A549 treated with Mapracorat at 1 μM for 4 hours (cell line): ENCODE data around the gene TBRG4. TPM values are rescaled to one million over a fixed set of nuclear protein-coding genes. Genes with fewer than 3 reads are reported as not detected.

Experiments used
- total RNA-seq: library from RNA; stranded (reverse); fragments of 200-300 nt; extraction: Qiagen RNA extraction; gene quantifications from 5 replicates; pipeline ENCODE4 v1.2.3, GENCODE V29; 2022

Gene TBRG4
- total RNA-seq, result 103 to 112 TPM (median 107 TPM) in 5 replicates

GRCh38 chr7:45111298-45112223, at the start of gene TBRG4:
TBRG4 (minus strand) TSS chr7:45111697; CDS start chr7:45109237, 2,460 bp downstream.

GRCh38 chr7:45157653-45158401, 46.3 kb upstream of the TBRG4 start, which contains the start of gene RAMP3:
RAMP3 (plus strand) TSS chr7:45157791; CDS start chr7:45157829, 38 bp downstream.

GRCh38 chr7:45088821-45089340, 22.6 kb downstream of the TBRG4 start, which contains the start of gene NACAD:
NACAD (minus strand) TSS chr7:45088969; CDS start chr7:45088894, 75 bp downstream.

Other genes starting within 250 kb of the TBRG4 start
- gene PURB, start 226.2 kb downstream of the TBRG4 start, total RNA-seq, result 10.8 to 13.8 TPM (median 12.9 TPM) in 5 replicates
- gene MYO1G, start 132.7 kb downstream of the TBRG4 start, total RNA-seq, result 0.12 to 0.28 TPM (median 0.16 TPM) in 5 replicates
- 41.1 to 50.3 TPM (median 48.7 TPM) in 5 replicates for gene CCM2, start 111.5 kb downstream of the TBRG4 start, total RNA-seq
- gene NACAD, start 22.7 kb downstream of the TBRG4 start, total RNA-seq, result 0.10 to 0.40 TPM (median 0.28 TPM) in 5 replicates
- gene RAMP3, start 46.1 kb upstream of the TBRG4 start, total RNA-seq, result not detected in 5 replicates